GM12878 (cell line): ENCODE results near the gene IRS2. TPM values are rescaled to one million over a fixed set of nuclear protein-coding genes. Genes with fewer than 3 reads are reported as not detected.

Source experiments
- ATAC-seq: fragments of 200-7000 bp; cut with Tn5 transposase; 3 replicates; pipeline ENCODE4 v1.9.1; 2020; ENCODE audit warnings: mild to moderate bottlenecking, moderate library complexity
- BruUV-seq: library from RNA; stranded (reverse); fragments of 400-500 nt; replicated peaks from 2 replicates; lab custom pipeline; 2021; lab: Mats Ljungman, UMichigan
- CTCF ChIA-PET: fragments of 300-600 bp; sonication (Branson Sonifier 250); formaldehyde crosslinking; extraction: SDS; loops from one replicate; lab custom pipeline; 2021; ENCODE audit warnings: inconsistent platforms; lab: Yijun Ruan, JAX
- POLR2A ChIA-PET: fragments of 350-600 bp; formaldehyde crosslinking; extraction: SDS; loops from one replicate; lab custom pipeline; 2021; ENCODE audit warnings: inconsistent platforms; lab: Charles Lee
- RAD21 ChIA-PET: fragments of 300-600 bp; sonication (Branson Sonifier 250); formaldehyde crosslinking; loops from one replicate; lab custom pipeline; 2023; ENCODE audit warnings: antibody characterized with exemption; ENCODE audit not compliant: unreplicated experiment; lab: Charles Lee
- SMC1A ChIA-PET: fragments of 300-600 bp; sonication (Branson Sonifier 250); formaldehyde crosslinking; loops from one replicate; lab custom pipeline; 2023; ENCODE audit not compliant: unreplicated experiment, uncharacterized antibody; lab: Charles Lee
- DNase-seq: peaks from one replicate; pipeline ENCODE4 v3.0.0-alpha.2; 2011; ENCODE audit warnings: low read depth, low spot score
- FAIRE-seq: peaks from 3 replicates; lab custom pipeline; 2011; peaks lifted over from hg19 to GRCh38; lab: Jason Lieb, UNC
- H2AFZ ChIP-seq: 2 replicates; pipeline ENCODE4 v1.6.0; 2011; ENCODE audit warnings: low read depth, low read length, control low read depth; ENCODE audit not compliant: control insufficient read depth
- H3K27ac ChIP-seq: 2 replicates; pipeline ENCODE4 v1.5.1; 2011; ENCODE audit warnings: control low read depth; ENCODE audit not compliant: control insufficient read depth, insufficient read depth
- H3K27me3 ChIP-seq, 2 experiments: replicated peaks in 1 of 2; 2 replicates each; pipeline versions ENCODE4 v1.6.0 to v1.6.1; 2011; ENCODE audit warnings: low read length in 1 of 2; ENCODE audit not compliant: control insufficient read depth in 2 of 2, insufficient read depth in 2 of 2
- H3K36me3 ChIP-seq, 2 experiments: 2 replicates each; pipeline ENCODE4 v1.5.1; 2011; ENCODE audit warnings: low read length in 1 of 2; ENCODE audit not compliant: control insufficient read depth in 2 of 2, insufficient read depth in 2 of 2
- H3K4me1 ChIP-seq: 2 replicates; pipeline ENCODE4 v1.6.1; 2011; ENCODE audit warnings: mild to moderate bottlenecking, low read length, moderate library complexity, mixed read lengths; ENCODE audit not compliant: control insufficient read depth, insufficient read depth
- H3K4me2 ChIP-seq: 2 replicates; pipeline ENCODE4 v1.6.0; 2011; ENCODE audit warnings: control low read depth; ENCODE audit not compliant: control insufficient read depth, insufficient read depth
- H3K4me3 ChIP-seq: fragments of 200-600 bp; sonication (generic); 2 replicates; pipeline ENCODE4 v1.5.1; 2016
- H3K79me2 ChIP-seq: 2 replicates; pipeline ENCODE4 v1.6.0; 2011; ENCODE audit warnings: low read length; ENCODE audit not compliant: control insufficient read depth, insufficient read depth
- H3K9ac ChIP-seq: 2 replicates; pipeline ENCODE4 v1.8.0; 2011; ENCODE audit warnings: low read length, control low read depth, mixed read lengths; ENCODE audit not compliant: control insufficient read depth, insufficient read depth
- H3K9me3 ChIP-seq: replicated peaks from 3 replicates; pipeline ENCODE4 v1.5.1; 2011; ENCODE audit warnings: mild to moderate bottlenecking, low read length; ENCODE audit not compliant: control insufficient read depth, insufficient read depth
- H4K20me1 ChIP-seq: 2 replicates; pipeline ENCODE4 v1.6.0; 2011; ENCODE audit not compliant: control insufficient read depth, insufficient read depth
- BMI1 ChIP-seq: fragments of 450-650 bp; IDR thresholded peaks from 2 replicates; pipeline ENCODE4 v1.6.1; 2016; ENCODE audit warnings: mild to moderate bottlenecking, moderate library complexity, borderline replicate concordance
- ESRRA ChIP-seq: IDR thresholded peaks from 2 replicates; pipeline ENCODE4 v1.6.1; 2012; ENCODE audit warnings: mild to moderate bottlenecking, low read length, improper control_type of control experiment
- FOXM1 ChIP-seq: IDR thresholded peaks from 2 replicates; pipeline ENCODE4 v1.6.1; 2012; ENCODE audit warnings: low read depth, mild to moderate bottlenecking, inconsistent platforms, low read length, moderate library complexity
- JUND ChIP-seq: IDR thresholded peaks from 2 replicates; pipeline ENCODE4 v1.6.1; 2012; ENCODE audit warnings: low read depth, mild to moderate bottlenecking, low read length, improper control_type of control experiment, moderate library complexity
- NFIC ChIP-seq: IDR thresholded peaks from 2 replicates; pipeline ENCODE4 v1.6.1; 2012; ENCODE audit warnings: low read depth, mild to moderate bottlenecking, inconsistent platforms, low read length, moderate library complexity
- PML ChIP-seq: IDR thresholded peaks from 2 replicates; pipeline ENCODE4 v1.6.1; 2012; ENCODE audit warnings: low read length, inconsistent platforms
- SP1 ChIP-seq: IDR thresholded peaks from one replicate; pipeline ENCODE4 v1.6.1; 2011; ENCODE audit warnings: low read depth, low read length
- WGBS: methylation state at CpG from one replicate; pipeline ENCODE4 v1.1.6; 2016; ENCODE audit warnings: low lambda C conversion rate; ENCODE audit not compliant: insufficient replicate concordance, insufficient coverage; ENCODE audit errors: missing lambda C conversion rate; 5-methylcytosine and 5-hydroxymethylcytosine counted together
- in situ Hi-C: fragments of 300-500 bp; cut with MboI; formaldehyde crosslinking; loops from 9 replicates; pipeline ENCODE4 v1.14.3; 2018; ENCODE audit warnings: mixed read lengths
- intact Hi-C: fragments of 100-400 bp; cut with micrococcal nuclease; formaldehyde crosslinking; loops from one replicate; pipeline ENCODE4 v1.14.2; 2022; ENCODE audit not compliant: unreplicated experiment
- polyA plus RNA-seq, 11 experiments: library from polyadenylated mRNA; depleted of rRNA in 4 of 11; unstranded in 6 of 11; stranded (reverse) in 5 of 11; fragments of >200 nt; fragmentation: Nextera tagmentation in 4 of 11; fragmentation: Illumina TruSeq in 1 of 11; extraction: Ambion mirVana in 4 of 11; extraction: Trizol in 1 of 11; gene quantifications; 1 replicate in 1 of 11; 2 replicates in 10 of 11; pipeline versions ENCODE4 v1.2.1 to v1.2.3, GENCODE V29; 2011 to 2016; ENCODE audit warnings: inconsistent platforms in 2 of 11, missing spikeins in 2 of 11, low read depth in 1 of 11
- total RNA-seq, 4 experiments: library from RNA; depleted of rRNA in 3 of 4; stranded (reverse); fragments of >200 nt in 3 of 4; fragmentation: Illumina TruSeq in 1 of 4; extraction: Trizol in 1 of 4; gene quantifications; 2 replicates each; pipeline versions ENCODE4 v1.2.1 to v1.2.3, GENCODE V29; 2013 to 2021
- TF ChIP-seq, protein P1 (sequence below): IDR thresholded peaks from 2 replicates; pipeline ENCODE4 v1.6.1; 2012; ENCODE audit warnings: low read depth, low read length, improper control_type of control experiment
- TF ChIP-seq, protein P2 (sequence below): fragments of 450-650 bp; IDR thresholded peaks from 2 replicates; pipeline ENCODE4 v1.6.1; 2017; ENCODE audit warnings: borderline replicate concordance
- TF ChIP-seq, protein P3 (sequence below): fragments of 450-650 bp; IDR thresholded peaks from 2 replicates; pipeline ENCODE4 v1.6.1; 2017; ENCODE audit warnings: mild to moderate bottlenecking, low read depth, inconsistent platforms; ENCODE audit not compliant: poor library complexity, severe bottlenecking

IRS2 gene
- total and polyA plus RNA-seq, 10 of the 15 experiments (the other 5 are each of a cell fraction or from before 2014, with no cell fraction given): 0.01 to 0.31 (median 0.07) TPM; not detected in 6

DNA sequence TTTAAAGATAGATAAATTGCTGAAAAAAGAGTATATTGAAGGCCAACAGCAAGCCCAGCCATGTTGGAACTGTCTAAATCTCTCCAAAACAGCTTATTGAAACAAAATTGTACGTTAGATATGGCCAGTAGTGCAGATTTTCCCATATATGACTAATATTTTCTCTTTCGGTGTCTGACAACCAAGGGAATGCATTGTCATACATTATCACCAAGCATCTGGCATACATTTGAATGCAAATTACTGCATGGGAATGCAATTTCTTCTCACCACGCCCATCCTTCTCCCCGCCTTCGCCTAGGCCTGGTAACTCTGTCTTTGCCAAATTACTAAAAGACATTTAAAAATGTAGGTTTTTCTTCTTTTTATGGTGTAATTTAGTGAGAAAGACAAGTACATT, 32.5 kb upstream of the IRS2 start:
- RAD21 ChIA-PET: no interaction called here
- no peaks in the 10 kb centered on the region for H3K36me3 ChIP-seq
- POLR2A ChIA-PET: no interaction called here
- no peak overlapping the region for H3K4me3 ChIP-seq
- intact Hi-C loops: no loop called here
- DNase-seq (no peak), ATAC-seq (no peak), FAIRE-seq (no peak)
- no peak overlapping the region for H2AFZ ChIP-seq
- H3K79me2 ChIP-seq: no peaks in the 10 kb centered on the region
- BruUV-seq: no TSS peak
- no peaks in the 10 kb centered on the region for H4K20me1 ChIP-seq
- CTCF ChIA-PET: no interaction called here
- no peaks in the 10 kb centered on the region for H3K27me3 ChIP-seq
- SMC1A ChIA-PET: no interaction called here
- no peak overlapping the region for H3K4me2 ChIP-seq
- TF ChIP-seq ESRRA (no peak), FOXM1 (no peak), NFIC (no peak), JUND (no peak), PML (no peak), BMI1 (no peak), SP1 (no peak)
- TF ChIP-seq, protein P1, sequence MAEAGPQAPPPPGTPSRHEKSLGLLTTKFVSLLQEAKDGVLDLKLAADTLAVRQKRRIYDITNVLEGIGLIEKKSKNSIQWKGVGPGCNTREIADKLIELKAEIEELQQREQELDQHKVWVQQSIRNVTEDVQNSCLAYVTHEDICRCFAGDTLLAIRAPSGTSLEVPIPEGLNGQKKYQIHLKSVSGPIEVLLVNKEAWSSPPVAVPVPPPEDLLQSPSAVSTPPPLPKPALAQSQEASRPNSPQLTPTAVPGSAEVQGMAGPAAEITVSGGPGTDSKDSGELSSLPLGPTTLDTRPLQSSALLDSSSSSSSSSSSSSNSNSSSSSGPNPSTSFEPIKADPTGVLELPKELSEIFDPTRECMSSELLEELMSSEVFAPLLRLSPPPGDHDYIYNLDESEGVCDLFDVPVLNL: no peak
- TF ChIP-seq, protein P2, sequence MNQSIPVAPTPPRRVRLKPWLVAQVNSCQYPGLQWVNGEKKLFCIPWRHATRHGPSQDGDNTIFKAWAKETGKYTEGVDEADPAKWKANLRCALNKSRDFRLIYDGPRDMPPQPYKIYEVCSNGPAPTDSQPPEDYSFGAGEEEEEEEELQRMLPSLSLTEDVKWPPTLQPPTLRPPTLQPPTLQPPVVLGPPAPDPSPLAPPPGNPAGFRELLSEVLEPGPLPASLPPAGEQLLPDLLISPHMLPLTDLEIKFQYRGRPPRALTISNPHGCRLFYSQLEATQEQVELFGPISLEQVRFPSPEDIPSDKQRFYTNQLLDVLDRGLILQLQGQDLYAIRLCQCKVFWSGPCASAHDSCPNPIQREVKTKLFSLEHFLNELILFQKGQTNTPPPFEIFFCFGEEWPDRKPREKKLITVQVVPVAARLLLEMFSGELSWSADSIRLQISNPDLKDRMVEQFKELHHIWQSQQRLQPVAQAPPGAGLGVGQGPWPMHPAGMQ: no peak
- TF ChIP-seq, protein P3, sequence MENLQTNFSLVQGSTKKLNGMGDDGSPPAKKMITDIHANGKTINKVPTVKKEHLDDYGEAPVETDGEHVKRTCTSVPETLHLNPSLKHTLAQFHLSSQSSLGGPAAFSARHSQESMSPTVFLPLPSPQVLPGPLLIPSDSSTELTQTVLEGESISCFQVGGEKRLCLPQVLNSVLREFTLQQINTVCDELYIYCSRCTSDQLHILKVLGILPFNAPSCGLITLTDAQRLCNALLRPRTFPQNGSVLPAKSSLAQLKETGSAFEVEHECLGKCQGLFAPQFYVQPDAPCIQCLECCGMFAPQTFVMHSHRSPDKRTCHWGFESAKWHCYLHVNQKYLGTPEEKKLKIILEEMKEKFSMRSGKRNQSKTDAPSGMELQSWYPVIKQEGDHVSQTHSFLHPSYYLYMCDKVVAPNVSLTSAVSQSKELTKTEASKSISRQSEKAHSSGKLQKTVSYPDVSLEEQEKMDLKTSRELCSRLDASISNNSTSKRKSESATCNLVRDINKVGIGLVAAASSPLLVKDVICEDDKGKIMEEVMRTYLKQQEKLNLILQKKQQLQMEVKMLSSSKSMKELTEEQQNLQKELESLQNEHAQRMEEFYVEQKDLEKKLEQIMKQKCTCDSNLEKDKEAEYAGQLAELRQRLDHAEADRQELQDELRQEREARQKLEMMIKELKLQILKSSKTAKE: no peak
- H3K9me3 ChIP-seq: no peaks in the 10 kb centered on the region
- no peak overlapping the region for H3K9ac ChIP-seq
- H3K4me1 ChIP-seq: no peaks in the 10 kb centered on the region
- in situ Hi-C loops: no loop called here
- no peak overlapping the region for H3K27ac ChIP-seq
- 20% methylated on average over 5 of the region's 5 CpGs for WGBS
